Astrocyte of the hippocampus (primary cell): ENCODE results near the gene PRR9.
A peak's percentile ranks its signal among the peaks of the same experiment; 100 is the strongest.
"Not testable (repeated sequence)": the region's sequence is repeated elsewhere in the genome, so short reads cannot be mapped to it uniquely, and the experiment has no call there.

Experiments used
- DNase-seq: peaks from one replicate; pipeline ENCODE4 v3.0.0; 2011; ENCODE audit warnings: low read depth, low spot score

The PRR9 gene

GRCh38 chr1:153229076-153229829, 11.9 kb downstream of the PRR9 start:
- DNase-seq: not testable (repeated sequence)

GRCh38 chr1:153231363-153231762, 14.0 kb downstream of the PRR9 start:
- no peak for DNase-seq

- DNase-seq: no peak
Observed at GRCh38 chr1:153231785-153232184, 14.4 kb downstream of the PRR9 start.

- DNase-seq: no peak
Observed at GRCh38 chr1:153232553-153232952, 15.2 kb downstream of the PRR9 start.

- no peak for DNase-seq
Observed at GRCh38 chr1:153233448-153233847, 16.1 kb downstream of the PRR9 start.

- no peak for DNase-seq
Observed at GRCh38 chr1:153238527-153238926, 21.1 kb downstream of the PRR9 start.

GRCh38 chr1:153242160-153242559, 24.8 kb downstream of the PRR9 start:
- DNase-seq: no peak

GRCh38 chr1:153245466-153245865, 28.1 kb downstream of the PRR9 start:
- DNase-seq: no peak

GRCh38 chr1:153246018-153246417, 28.6 kb downstream of the PRR9 start:
- DNase-seq: no peak

- DNase-seq: no peak
Observed at GRCh38 chr1:153246825-153247224, 29.4 kb downstream of the PRR9 start.

GRCh38 chr1:153248176-153248879, 30.9 kb downstream of the PRR9 start:
- DNase-seq: no peak

GRCh38 chr1:153250166-153250565, 32.8 kb downstream of the PRR9 start:
- no peak for DNase-seq

- DNase-seq: no peak
Observed at GRCh38 chr1:153251087-153251486, 33.7 kb downstream of the PRR9 start.

GRCh38 chr1:153251562-153251961, 34.2 kb downstream of the PRR9 start:
- no peak for DNase-seq

- no peak for DNase-seq
Observed at GRCh38 chr1:153251988-153252387, 34.6 kb downstream of the PRR9 start.

GRCh38 chr1:153253076-153253475, 35.7 kb downstream of the PRR9 start:
- DNase-seq: no peak

- no peak for DNase-seq
Observed at GRCh38 chr1:153253693-153254092, 36.3 kb downstream of the PRR9 start.

- DNase-seq: no peak
Observed at GRCh38 chr1:153259387-153259786, 42.0 kb downstream of the PRR9 start, which contains the start of gene LORICRIN. Gene LORICRIN, plus strand, starts transcription at chr1:153259687. Its CDS starts 1,263 bp downstream, at chr1:153260950.

GRCh38 chr1:153260585-153261280, 43.3 kb downstream of the PRR9 start:
- DNase-seq: peak; percentile 22

- DNase-seq: peak; percentile 62
Observed at GRCh38 chr1:153261281-153262069, 44.1 kb downstream of the PRR9 start.

GRCh38 chr1:153262070-153262366, 44.6 kb downstream of the PRR9 start:
- no peak for DNase-seq
